Fibroblast of villous mesenchyme (primary cell): ENCODE results near the gene COL11A1. TPM values are rescaled to one million over a fixed set of nuclear protein-coding genes. Genes with fewer than 3 reads are reported as not detected.

Experiments
- DNase-seq: peaks from one replicate; pipeline ENCODE4 v3.0.0-alpha.2; 2010; ENCODE audit warnings: low read depth
- H3K4me3 ChIP-seq: 2 replicates; pipeline ENCODE4 v1.5.1; 2011; ENCODE audit warnings: low read depth, mild to moderate bottlenecking, low read length
- CTCF ChIP-seq: IDR thresholded peaks from 2 replicates; pipeline ENCODE4 v1.5.1; 2012; ENCODE audit warnings: low read depth, mild to moderate bottlenecking, low read length; ENCODE audit not compliant: insufficient read depth
- total RNA-seq: library from RNA; depleted of rRNA; stranded (reverse); fragments of >200 nt; gene quantifications from 2 replicates; pipeline ENCODE4 v1.2.3, GENCODE V29; 2012

Gene COL11A1
- total RNA-seq = 18.6 and 19.6 TPM in 2 replicates

DNA sequence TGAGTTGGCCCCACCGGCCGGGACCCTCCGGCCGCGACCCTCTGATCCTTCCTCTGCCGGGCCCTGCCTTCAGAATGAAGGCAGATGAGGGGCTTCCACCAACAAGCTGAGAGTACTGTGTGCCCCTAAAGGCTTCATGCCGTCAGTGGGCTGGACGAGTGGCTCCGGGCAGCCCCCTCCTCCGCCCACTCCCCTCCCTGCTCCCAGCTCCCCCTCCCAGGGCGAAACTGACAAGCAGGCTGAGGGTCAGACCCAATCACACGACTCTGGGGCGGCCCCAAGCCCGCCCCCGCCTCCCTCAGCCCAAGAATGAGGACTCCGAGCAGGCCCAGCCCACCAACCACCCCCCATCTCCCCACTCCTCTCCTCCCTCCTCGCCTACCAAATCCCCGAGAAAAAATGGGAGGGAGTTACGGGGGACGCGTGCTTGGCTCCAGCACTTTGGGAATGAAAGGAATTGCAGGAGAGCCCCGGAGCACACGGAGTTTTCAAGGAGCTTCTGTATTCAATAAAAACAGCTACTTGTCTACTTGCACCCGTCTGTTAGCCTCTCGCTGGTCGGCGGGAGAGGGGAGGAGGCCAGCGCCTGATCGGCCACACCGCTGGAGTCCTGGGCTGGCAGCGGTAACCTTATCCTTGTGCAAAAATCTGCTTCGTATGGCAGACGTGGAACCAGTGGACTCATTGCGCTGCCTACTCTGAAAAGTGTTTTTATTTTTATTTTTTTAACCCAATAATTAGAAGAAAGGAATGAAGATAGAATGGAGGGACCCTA is at the start of gene COL11A1:
Gene COL11A1, minus strand, starts transcription at position 147 of the 775 bp plus-strand sequence. CDS start 344 bp downstream, outside the sequence.
- no peak for TF ChIP-seq CTCF
- peak within 1 kb of the TSS; percentile 60 for H3K4me3 ChIP-seq
- DNase-seq = peak; percentile 37

DNA sequence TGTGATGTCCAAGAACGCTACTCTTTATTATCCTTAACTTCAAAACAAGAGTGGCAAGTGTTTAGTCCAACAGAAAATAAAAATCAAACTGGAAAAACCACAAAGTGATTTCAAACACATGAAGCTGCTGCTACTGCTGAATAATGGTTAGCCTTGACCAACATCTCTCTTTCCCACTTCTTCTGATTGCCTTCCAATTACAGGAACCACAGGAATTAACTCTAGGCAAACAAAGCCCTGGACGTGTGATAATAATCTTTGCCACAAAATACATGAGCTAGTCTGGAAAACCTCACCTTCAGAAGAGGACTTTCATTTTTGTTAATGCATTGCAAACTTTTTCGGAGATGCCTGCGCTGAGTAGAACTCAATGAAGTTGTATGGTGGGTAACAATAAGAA is 48.6 kb upstream of the COL11A1 start:
- no peak for TF ChIP-seq CTCF
- peak; percentile 84 for DNase-seq
- H3K4me3 ChIP-seq = no peak overlapping the region

DNA sequence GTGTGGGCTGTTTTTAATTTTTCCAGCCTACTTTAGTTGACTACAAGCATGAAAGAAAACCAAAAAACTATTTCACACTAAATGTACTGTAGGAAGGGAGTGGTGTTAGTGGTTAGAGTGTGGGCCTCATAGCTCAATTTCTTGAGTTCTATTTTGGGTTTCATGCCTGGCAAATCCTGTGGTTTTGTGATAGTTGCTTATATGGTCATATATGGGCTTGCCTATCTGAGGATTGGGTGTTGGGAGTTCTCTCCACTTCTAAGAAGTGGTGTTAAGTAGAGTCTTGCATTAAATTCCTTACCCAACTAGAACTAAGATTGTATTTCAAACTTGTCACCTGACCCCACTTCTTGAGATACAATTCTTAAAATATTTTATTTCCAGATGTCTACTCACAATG is 37.8 kb upstream of the COL11A1 start:
- no peak overlapping the region for H3K4me3 ChIP-seq
- no peak for TF ChIP-seq CTCF
- peak; percentile 11 for DNase-seq

- H3K4me3 ChIP-seq = no peak overlapping the region
- no peak for DNase-seq
- TF ChIP-seq CTCF = no peak
Observed at GRCh38 chr1:103145449-103145848, 37.1 kb upstream of the COL11A1 start.

DNA sequence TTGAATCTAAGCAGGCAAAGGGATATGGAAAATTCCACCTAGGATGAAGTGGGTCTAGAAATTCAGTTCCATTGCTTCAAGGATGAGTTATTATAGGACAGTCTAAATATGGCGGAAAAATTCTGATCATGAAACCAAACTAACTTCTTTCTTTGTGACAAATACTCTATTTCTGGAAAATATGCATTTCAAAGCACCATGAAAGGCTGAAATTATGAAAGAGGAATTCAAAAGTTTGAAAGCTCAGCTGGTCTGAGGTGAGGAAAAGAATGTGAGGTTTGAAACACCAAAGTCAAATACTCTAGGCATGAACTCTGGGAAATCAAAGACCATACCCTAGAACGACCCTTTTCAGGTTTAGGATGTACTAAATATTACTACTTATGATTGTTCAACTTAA is 36.4 kb upstream of the COL11A1 start:
- no peak for DNase-seq
- no peak for TF ChIP-seq CTCF
- H3K4me3 ChIP-seq = no peak overlapping the region

DNA sequence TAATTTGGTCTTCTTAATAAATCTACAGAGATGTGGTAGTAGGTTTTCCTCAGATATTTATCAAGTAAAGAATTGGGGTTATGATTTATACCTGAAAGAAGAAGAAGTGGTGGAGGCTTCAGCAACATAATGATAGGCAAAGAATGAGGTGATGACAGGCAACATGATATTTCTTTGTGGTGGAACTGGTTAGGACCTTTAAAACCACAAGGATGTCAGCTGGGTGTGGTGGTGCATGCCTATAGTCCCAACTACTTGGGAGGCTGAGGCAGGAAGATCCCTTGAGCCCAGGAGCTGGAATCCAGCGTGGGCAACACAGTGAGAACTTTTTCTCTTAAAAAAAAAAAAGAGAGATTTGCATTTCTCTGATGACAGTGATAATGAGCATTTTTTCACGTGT is 34.1 kb upstream of the COL11A1 start:
- H3K4me3 ChIP-seq = no peak overlapping the region
- no peak for TF ChIP-seq CTCF
- DNase-seq = no peak

GRCh38 chr1:103129796-103130195 is 21.5 kb upstream of the COL11A1 start:
- DNase-seq = no peak
- no peak overlapping the region for H3K4me3 ChIP-seq
- no peak for TF ChIP-seq CTCF
